ENCODE data around the gene ZNF764.
"Not testable (repeated sequence)": the region's sequence is repeated elsewhere in the genome, so short reads cannot be mapped to it uniquely, and the experiment has no call there.

ZNF764 gene

GRCh38 chr16:30557957-30558788 lies at the start of gene ZNF764:
ZNF764 (minus strand) TSS chr16:30558374; CDS start chr16:30558182, 192 bp downstream.
- peak; percentile 99 for DNase-seq
- in situ Hi-C loops (cut with HindIII; ENCODE audit: low pct_ligation_motif_present, low pct_unique_long_range_greater_than_20kb, low sequenced_read_pairs): no loop called here

GRCh38 chr16:30606004-30606403 lies 47.8 kb upstream of the ZNF764 start:
- no peak for DNase-seq
- in situ Hi-C loops (cut with HindIII; ENCODE audit: low pct_ligation_motif_present, low pct_unique_long_range_greater_than_20kb, low sequenced_read_pairs): no loop called here

GRCh38 chr16:30605158-30605557 lies 47.0 kb upstream of the ZNF764 start:
- no peak for DNase-seq
- in situ Hi-C loops (cut with HindIII; ENCODE audit: low pct_ligation_motif_present, low pct_unique_long_range_greater_than_20kb, low sequenced_read_pairs): no loop called here

- in situ Hi-C loops (cut with HindIII; ENCODE audit: low pct_ligation_motif_present, low pct_unique_long_range_greater_than_20kb, low sequenced_read_pairs): no loop called here
- no peak for DNase-seq
These were observed 46.3 kb upstream of the ZNF764 start for GRCh38 chr16:30604316-30604947.

GRCh38 chr16:30603945-30604315 lies 45.8 kb upstream of the ZNF764 start:
- DNase-seq: no peak
- in situ Hi-C loops (cut with HindIII; ENCODE audit: low pct_ligation_motif_present, low pct_unique_long_range_greater_than_20kb, low sequenced_read_pairs): no loop called here

- no peak for DNase-seq
- in situ Hi-C loops (cut with HindIII; ENCODE audit: low pct_ligation_motif_present, low pct_unique_long_range_greater_than_20kb, low sequenced_read_pairs): no loop called here
These were observed 44.6 kb upstream of the ZNF764 start for GRCh38 chr16:30602616-30603277.

GRCh38 chr16:30601966-30602365 lies 43.8 kb upstream of the ZNF764 start:
- DNase-seq: no peak
- in situ Hi-C loops (cut with HindIII; ENCODE audit: low pct_ligation_motif_present, low pct_unique_long_range_greater_than_20kb, low sequenced_read_pairs): no loop called here

GRCh38 chr16:30600929-30601328 lies 42.8 kb upstream of the ZNF764 start:
- no peak for DNase-seq
- in situ Hi-C loops (cut with HindIII; ENCODE audit: low pct_ligation_motif_present, low pct_unique_long_range_greater_than_20kb, low sequenced_read_pairs): no loop called here

- DNase-seq: no peak
- in situ Hi-C loops (cut with HindIII; ENCODE audit: low pct_ligation_motif_present, low pct_unique_long_range_greater_than_20kb, low sequenced_read_pairs): no loop called here
These were observed 42.0 kb upstream of the ZNF764 start for GRCh38 chr16:30600215-30600614.

GRCh38 chr16:30592871-30593270 lies 34.7 kb upstream of the ZNF764 start:
- no peak for DNase-seq
- in situ Hi-C loops (cut with HindIII; ENCODE audit: low pct_ligation_motif_present, low pct_unique_long_range_greater_than_20kb, low sequenced_read_pairs): no loop called here

- in situ Hi-C loops (cut with HindIII; ENCODE audit: low pct_ligation_motif_present, low pct_unique_long_range_greater_than_20kb, low sequenced_read_pairs); DNase-seq: not testable (repeated sequence)
These were observed 32.7 kb upstream of the ZNF764 start for GRCh38 chr16:30590869-30591268.

GRCh38 chr16:30589582-30589981 lies 31.4 kb upstream of the ZNF764 start:
- in situ Hi-C loops (cut with HindIII; ENCODE audit: low pct_ligation_motif_present, low pct_unique_long_range_greater_than_20kb, low sequenced_read_pairs); DNase-seq: not testable (repeated sequence)

GRCh38 chr16:30588651-30589050 lies 30.5 kb upstream of the ZNF764 start:
- in situ Hi-C loops (cut with HindIII; ENCODE audit: low pct_ligation_motif_present, low pct_unique_long_range_greater_than_20kb, low sequenced_read_pairs): no loop called here

GRCh38 chr16:30585400-30586191 lies 27.4 kb upstream of the ZNF764 start, which contains the start of gene ZNF785:
ZNF785 (minus strand) TSS chr16:30585697; CDS start chr16:30585611, 86 bp downstream.
- in situ Hi-C loops (cut with HindIII; ENCODE audit: low pct_ligation_motif_present, low pct_unique_long_range_greater_than_20kb, low sequenced_read_pairs): no loop called here
- DNase-seq: peak; percentile 96

More at GRCh38 chr16:30588651-30589050, 30.5 kb upstream of the ZNF764 start:
- no peak for DNase-seq

GRCh38 chr16:30585022-30585399 lies 26.8 kb upstream of the ZNF764 start:
- in situ Hi-C loops (cut with HindIII; ENCODE audit: low pct_ligation_motif_present, low pct_unique_long_range_greater_than_20kb, low sequenced_read_pairs): no loop called here
- no peak for DNase-seq

GRCh38 chr16:30582611-30583340 lies 24.6 kb upstream of the ZNF764 start:
- DNase-seq: no peak
- in situ Hi-C loops (cut with HindIII; ENCODE audit: low pct_ligation_motif_present, low pct_unique_long_range_greater_than_20kb, low sequenced_read_pairs): no loop called here

- in situ Hi-C loops (cut with HindIII; ENCODE audit: low pct_ligation_motif_present, low pct_unique_long_range_greater_than_20kb, low sequenced_read_pairs): no loop called here
- DNase-seq: no peak
These were observed 23.3 kb upstream of the ZNF764 start for GRCh38 chr16:30581457-30581856.

GRCh38 chr16:30574678-30575077 lies 16.5 kb upstream of the ZNF764 start:
- in situ Hi-C loops (cut with HindIII; ENCODE audit: low pct_ligation_motif_present, low pct_unique_long_range_greater_than_20kb, low sequenced_read_pairs): no loop called here
- no peak for DNase-seq
